ENCODE measurements around the gene PTCRA. TPM values are rescaled to one million over a fixed set of nuclear protein-coding genes. Genes with fewer than 3 reads are reported as not detected.
A peak's percentile ranks its signal among the peaks of the same experiment; 100 is the strongest.
"Not testable (repeated sequence)": the region's sequence is repeated elsewhere in the genome, so short reads cannot be mapped to it uniquely, and the experiment has no call there.

Gene PTCRA
- total and polyA plus RNA-seq, 8 donors: 0.66 TPM; not detected in 7

DNA sequence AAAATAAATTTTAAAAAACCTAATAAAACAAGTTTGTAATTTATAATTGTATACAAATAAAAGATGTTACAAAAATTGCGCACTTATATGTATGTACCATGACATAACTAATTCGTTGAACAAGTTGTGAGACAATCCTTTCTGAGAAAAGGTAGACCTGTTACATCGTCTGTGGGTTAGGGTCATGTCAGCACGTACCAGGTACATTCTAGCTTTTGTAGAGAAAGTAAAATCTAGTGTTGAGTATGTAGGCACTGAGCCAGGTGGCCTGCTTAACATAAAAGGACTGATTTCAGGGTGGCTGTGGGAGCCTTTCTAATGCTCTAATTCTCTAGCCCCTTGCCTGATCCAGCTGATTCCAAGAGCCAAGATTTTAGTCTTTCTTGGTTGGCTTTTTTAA, 26.0 kb upstream of the PTCRA start:
- no peak for TF ChIP-seq CTCF (IDR thresholded peaks at IDR 0.05)

GRCh38 chr6:42890311-42891198, 25.3 kb upstream of the PTCRA start:
- no peak for FAIRE-seq
- Histone ChIP-seq H3K9me3 (no peaks in the 10 kb centered on the region), H3K27ac (peak overlapping the region; percentile 84 to 89 (median 86)), H3K4me3 (peak overlapping the region; percentile 69 to 96 (median 89)), H3K27me3 (no peaks in the 10 kb centered on the region), H3K36me3 (peaks cover 0 to 7% (median 6%) of the 10 kb centered on the region in 3 donors), H3K4me1 (peaks cover 0 to 5% (median 3%) of the 10 kb centered on the region in 3 donors)
- TF ChIP-seq CTCF (IDR thresholded peaks at IDR 0.05): no peak
- intact Hi-C loops (cut with DNase I): no loop called here
- WGBS, 2 donors: 0% methylated on average over 63 of the region's 63 CpGs
- ATAC-seq: peak; percentile 98 to 100 (median 99)
- DNase-seq: peak; percentile 85 to 95 (median 92)

More for the DNA sequence above, 26.0 kb upstream of the PTCRA start:
- peak overlapping the region in 3 of 4 donors; percentile 69 to 96 (median 95) for H3K4me3 ChIP-seq
- H3K27me3 ChIP-seq: no peaks in the 10 kb centered on the region
- ATAC-seq (no peak), FAIRE-seq (no peak), DNase-seq (no peak)
- H3K36me3 ChIP-seq: peaks cover 0 to 14% (median 12%) of the 10 kb centered on the region in 3 donors
- WGBS, 2 donors: 39 to 45% methylated on average over 4 of the region's 4 CpGs
- peak overlapping the region in 3 of 4 donors; percentile 84 to 89 (median 88) for H3K27ac ChIP-seq
- H3K9me3 ChIP-seq: no peaks in the 10 kb centered on the region
- H3K4me1 ChIP-seq: peaks cover 0 to 5% (median 3%) of the 10 kb centered on the region in 3 donors
- intact Hi-C loops (cut with DNase I): no loop called here

- no peak for TF ChIP-seq CTCF (IDR thresholded peaks at IDR 0.05)
- WGBS, 2 donors: 28 to 31% methylated on average over 17 of the region's 17 CpGs
- peak overlapping the region; percentile 69 to 96 (median 89) for H3K4me3 ChIP-seq
- ATAC-seq: no peak
- H3K27me3 ChIP-seq: no peaks in the 10 kb centered on the region
- no peaks in the 10 kb centered on the region for H3K9me3 ChIP-seq
- intact Hi-C loops (cut with DNase I): no loop called here
- FAIRE-seq: no peak
- DNase-seq: no peak
- peak overlapping the region; percentile 84 to 89 (median 86) for H3K27ac ChIP-seq
- no peaks in the 10 kb centered on the region for H3K36me3 ChIP-seq
- peaks cover 0 to 5% (median 3%) of the 10 kb centered on the region in 3 donors for H3K4me1 ChIP-seq
These were observed 24.6 kb upstream of the PTCRA start for GRCh38 chr6:42891199-42891722.

GRCh38 chr6:42894041-42894828, 21.6 kb upstream of the PTCRA start:
- DNase-seq; H3K27ac ChIP-seq; H3K9me3 ChIP-seq; H3K4me3 ChIP-seq; ATAC-seq; H3K4me1 ChIP-seq; FAIRE-seq; intact Hi-C loops (cut with DNase I); H3K27me3 ChIP-seq; H3K36me3 ChIP-seq: not testable (repeated sequence)
- 53 to 54% methylated on average over 19 of the region's 19 CpGs for WGBS, 2 donors

- Histone ChIP-seq H3K4me1 (no peaks in the 10 kb centered on the region), H3K9me3 (no peaks in the 10 kb centered on the region), H3K27ac (no peak overlapping the region), H3K36me3 (no peaks in the 10 kb centered on the region), H3K27me3 (no peaks in the 10 kb centered on the region), H3K4me3 (no peak overlapping the region)
- FAIRE-seq: no peak
- intact Hi-C loops (cut with DNase I): no loop called here
- no peak for ATAC-seq
- TF ChIP-seq CTCF (IDR thresholded peaks at IDR 0.05): no peak
- WGBS, 2 donors: 73 to 80% methylated on average over 10 of the region's 10 CpGs
- no peak for DNase-seq
These were observed 19.6 kb upstream of the PTCRA start for GRCh38 chr6:42896178-42896719.

Data from pancreas (tissue), 10 donors.